GM21723 (cell line): ENCODE measurements around the gene KCNK3.
"Not testable (repeated sequence)": the region's sequence is repeated elsewhere in the genome, so short reads cannot be mapped to it uniquely, and the experiment has no call there.

Experiments used
- ATAC-seq: cut with Tn5 transposase; IDR thresholded peaks from one replicate; pipeline ENCODE4 v1.9.1; 2021; ENCODE audit warnings: mild to moderate bottlenecking, moderate library complexity; ENCODE audit not compliant: unreplicated experiment

KCNK3 gene

DNA sequence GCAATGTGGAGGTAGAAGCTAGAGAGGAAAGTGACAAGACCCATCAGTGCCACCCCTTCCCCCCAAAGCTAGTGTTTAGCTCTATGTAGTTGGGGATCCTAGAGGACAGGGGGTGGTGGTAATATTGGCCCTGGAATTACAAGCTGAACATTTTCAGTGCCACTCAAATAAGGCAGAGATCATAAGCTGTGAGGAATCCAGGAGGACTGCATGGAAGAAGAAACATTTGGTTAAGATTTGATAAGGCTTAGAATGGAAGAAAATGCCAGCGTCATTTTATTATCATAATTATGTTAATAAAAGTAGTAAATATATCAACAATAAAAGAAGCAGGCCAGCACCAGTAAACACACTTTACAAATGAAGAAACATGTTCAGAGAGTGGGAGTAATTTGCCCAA, 33.7 kb downstream of the KCNK3 start:
- no peak for ATAC-seq

DNA sequence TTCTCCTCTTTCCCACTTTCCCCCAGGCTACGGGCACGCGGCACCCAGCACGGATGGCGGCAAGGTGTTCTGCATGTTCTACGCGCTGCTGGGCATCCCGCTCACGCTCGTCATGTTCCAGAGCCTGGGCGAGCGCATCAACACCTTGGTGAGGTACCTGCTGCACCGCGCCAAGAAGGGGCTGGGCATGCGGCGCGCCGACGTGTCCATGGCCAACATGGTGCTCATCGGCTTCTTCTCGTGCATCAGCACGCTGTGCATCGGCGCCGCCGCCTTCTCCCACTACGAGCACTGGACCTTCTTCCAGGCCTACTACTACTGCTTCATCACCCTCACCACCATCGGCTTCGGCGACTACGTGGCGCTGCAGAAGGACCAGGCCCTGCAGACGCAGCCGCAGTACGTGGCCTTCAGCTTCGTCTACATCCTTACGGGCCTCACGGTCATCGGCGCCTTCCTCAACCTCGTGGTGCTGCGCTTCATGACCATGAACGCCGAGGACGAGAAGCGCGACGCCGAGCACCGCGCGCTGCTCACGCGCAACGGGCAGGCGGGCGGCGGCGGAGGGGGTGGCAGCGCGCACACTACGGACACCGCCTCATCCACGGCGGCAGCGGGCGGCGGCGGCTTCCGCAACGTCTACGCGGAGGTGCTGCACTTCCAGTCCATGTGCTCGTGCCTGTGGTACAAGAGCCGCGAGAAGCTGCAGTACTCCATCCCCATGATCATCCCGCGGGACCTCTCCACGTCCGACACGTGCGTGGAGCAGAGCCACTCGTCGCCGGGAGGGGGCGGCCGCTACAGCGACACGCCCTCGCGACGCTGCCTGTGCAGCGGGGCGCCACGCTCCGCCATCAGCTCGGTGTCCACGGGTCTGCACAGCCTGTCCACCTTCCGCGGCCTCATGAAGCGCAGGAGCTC, 35.4 kb downstream of the KCNK3 start:
- no peak for ATAC-seq

DNA sequence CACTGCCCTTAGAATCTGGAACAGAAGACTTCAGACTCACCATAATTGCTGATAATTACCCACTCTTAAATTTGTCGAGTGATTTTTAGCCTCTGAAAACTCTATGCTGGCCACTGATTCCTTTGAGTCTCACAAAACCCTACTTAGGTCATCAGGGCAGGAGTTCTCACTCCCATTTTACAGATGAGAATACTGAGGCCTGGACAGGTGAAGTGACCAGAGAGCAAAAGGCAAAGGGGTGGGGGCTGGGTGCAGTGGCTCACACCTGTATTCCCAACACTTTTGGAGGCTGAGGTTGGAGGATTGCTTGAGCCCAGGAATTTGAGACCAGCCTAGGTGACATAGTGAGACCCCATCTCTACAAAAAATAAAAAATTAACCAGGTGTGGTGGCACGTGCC, 36.8 kb downstream of the KCNK3 start:
- no peak for ATAC-seq

DNA sequence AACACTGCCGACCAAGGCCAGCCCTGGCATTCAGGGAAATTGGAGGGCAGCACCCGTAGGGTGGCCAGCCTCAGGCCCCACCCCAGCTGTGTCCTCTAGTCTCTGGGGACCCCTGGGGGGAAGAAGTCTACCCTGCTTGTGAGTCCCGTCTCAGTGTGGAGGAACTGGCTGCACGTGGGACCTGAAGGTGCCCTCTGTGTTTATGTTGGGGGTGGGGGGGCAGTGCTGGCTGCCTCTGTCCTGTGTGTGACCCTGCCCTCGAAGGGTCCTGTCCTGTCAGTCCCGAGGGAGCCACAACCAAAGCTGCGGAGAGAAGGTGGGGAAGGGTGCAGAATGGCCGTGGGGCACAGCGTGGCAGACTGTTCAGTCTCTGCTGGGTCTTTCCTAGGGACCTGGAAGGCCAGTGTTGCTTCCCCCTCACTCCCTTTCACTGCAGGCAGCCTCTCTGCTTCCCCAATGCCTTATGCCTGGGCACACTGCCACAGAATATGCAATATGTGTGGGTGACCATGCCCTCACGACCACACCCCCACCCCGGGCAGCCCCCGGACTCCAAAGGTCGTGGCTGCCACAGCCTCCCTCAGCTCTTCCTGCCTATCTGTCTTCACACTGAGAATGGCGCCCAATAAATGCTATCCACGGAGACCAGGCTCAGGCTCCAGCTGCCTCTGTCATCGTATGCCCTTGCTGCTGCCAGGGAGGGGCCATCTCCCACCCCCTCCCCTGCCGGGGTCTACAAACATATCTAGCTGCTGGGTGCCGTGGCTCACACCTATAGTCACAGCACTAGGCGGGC, 38.2 kb downstream of the KCNK3 start:
- no peak for ATAC-seq

DNA sequence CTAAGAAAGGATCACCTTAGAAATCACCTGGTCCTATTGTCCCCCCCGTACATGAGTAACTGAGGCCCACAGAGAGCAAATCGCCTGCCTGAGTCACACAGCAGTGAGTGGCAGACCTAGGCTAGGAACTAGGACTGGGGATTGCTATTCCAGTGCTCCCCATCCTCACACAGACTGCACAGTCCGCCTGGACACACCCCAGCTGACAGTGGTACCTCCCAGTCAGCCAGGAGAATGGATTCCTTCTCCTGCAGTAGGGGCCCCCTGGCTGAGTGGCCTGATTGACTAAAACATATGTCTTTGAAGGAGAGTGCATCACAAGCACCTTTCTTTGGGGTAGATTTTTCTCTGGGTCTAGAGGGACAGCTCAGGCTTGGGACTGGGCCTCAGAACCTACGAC, 39.2 kb downstream of the KCNK3 start:
- no peak for ATAC-seq

DNA sequence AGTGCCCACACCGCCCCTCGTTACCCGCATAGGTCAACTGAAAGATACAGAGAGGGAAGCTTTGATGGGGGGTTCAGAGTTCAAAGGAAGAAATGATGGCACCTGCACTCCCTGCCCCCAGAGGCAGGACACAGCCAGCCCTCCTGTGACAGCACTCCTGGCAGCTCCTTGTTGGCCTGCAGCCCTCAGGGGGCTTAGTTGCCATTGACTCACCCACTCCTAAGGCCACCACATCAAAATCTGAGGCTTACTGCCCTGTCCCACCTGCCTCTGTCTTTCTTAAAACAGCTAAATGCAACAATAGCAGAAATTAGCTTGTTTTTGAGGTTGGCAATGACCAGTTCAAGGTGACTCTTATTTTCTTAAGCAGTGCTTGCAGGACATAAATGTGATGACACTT, 39.9 kb downstream of the KCNK3 start:
- no peak for ATAC-seq

DNA sequence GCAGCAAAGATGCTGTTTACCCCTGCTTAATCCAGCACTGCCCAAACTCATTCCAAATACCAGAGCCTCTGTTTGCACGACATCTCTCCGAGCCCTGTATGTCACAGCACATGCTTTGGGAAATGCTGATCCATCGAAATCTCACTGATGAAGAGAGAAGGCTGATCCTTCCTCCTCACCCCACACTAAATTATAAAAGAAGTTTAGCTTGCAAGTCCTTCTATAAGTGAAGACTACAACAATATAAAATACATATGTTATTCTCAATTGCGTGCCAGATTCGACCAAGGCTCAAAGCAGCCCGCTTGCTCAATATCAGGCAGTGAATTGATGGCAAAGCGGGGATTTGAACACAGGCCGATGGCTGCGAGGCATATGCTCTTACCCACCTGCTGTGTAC, 40.9 kb downstream of the KCNK3 start:
- ATAC-seq = no peak

DNA sequence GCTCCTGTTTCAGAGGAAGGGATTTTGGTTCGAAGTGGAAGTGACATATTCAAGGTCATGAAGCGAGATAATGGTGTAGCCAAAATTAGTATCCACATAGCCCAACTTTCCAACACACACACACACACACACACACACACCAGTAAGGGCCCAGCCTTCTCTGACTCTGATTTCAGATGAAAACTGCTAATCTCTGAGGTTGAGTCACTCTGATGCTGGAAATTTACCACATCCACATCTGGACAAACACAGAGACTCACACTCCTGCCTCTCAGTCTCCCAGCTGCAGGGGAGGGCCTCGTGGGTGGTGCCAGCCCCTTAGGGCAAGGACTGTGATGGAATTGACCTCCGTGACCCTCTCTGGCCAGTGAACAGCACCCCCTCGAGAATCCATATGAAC, 42.6 kb downstream of the KCNK3 start:
- ATAC-seq = no peak

DNA sequence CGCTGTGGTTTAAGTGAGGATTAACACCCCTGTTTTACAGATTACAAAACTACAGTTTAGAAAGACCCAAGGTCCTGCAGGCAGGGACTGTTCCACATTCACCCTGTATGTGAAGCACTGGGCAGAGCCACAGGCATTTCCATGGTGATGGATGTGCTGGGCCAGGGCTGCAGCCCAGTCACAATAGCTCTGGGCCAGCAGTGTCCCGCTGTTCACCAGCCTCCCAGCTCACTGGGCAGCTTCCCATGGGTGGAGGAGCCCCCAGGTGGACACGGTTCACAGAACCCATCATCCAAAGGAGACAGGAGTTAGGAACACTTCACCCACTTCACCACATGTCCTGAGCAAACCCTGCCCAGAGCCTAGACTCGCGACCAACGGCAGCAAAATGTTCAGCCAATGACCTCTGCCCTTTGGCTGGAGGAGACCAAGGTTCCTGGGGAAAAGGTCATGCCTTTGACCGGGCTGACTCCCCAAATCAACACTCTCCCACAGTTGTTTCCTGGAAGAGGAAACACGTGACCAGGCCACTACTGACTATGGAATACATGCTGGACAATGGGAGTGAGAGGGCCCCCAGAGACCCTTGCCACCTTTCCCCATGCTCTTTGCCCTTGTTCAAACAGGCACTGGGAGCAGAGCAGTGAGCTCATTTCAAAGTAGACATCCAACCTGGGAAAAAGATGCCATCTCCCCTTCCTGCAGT, 43.5 kb downstream of the KCNK3 start:
- no peak for ATAC-seq

DNA sequence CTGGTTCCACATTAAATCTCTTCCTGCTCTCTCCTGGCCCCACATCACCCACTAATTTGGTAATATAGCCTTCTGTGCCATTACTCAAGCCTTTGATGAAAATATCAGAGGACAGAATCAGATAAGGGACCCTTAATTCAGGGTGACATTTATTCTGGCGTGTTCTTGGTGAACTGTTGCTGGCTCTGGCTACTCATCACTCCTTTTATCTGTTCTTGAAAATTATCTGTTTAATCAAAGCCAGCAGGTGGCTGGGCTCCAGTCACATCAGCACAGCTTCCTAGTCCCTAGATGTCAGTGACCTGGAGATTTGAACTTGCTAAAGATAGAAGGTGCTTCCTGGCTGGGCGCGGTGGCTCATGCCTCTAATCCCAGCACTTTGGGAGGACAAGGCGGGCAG, 44.7 kb downstream of the KCNK3 start:
- no peak for ATAC-seq

DNA sequence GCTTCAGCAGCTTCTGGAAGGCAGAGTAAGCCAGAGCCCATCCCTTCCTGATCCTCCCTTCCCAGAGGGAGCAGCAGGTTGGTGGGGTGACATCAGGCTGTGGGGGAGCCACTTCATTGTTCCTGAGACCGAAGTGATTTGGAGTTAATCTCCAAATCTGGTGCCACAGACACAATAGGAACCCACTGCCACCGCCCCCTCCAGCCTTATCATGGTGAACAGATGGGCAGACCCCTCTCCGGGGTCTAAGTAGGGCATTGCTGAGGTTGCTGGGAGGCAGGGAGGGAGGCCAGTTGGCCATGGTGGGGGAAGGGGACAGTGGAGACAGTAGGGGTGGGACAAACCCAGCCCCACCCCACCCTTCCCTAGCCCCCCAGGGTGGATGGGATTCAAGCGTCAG, 46.0 kb downstream of the KCNK3 start:
- ATAC-seq = no peak

DNA sequence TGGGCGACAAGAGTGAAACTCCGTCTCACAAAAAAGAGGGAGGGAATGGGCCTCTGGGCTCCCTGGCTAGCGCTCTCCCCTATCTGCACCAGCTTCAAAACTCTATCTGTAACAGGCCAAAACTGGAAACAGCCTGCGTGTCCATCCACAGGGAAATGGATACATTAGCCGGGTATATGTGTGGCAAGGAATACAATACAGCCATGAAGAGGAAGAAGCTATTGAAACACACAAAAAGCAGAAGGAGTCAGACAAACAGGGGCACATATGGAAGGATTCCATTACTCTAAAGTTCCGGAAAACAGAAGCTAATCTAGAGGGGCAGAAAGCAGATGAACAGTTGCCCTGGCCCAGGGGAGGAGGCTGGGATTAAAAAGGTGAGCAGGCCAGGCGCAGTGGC, 47.0 kb downstream of the KCNK3 start:
- ATAC-seq = no peak

DNA sequence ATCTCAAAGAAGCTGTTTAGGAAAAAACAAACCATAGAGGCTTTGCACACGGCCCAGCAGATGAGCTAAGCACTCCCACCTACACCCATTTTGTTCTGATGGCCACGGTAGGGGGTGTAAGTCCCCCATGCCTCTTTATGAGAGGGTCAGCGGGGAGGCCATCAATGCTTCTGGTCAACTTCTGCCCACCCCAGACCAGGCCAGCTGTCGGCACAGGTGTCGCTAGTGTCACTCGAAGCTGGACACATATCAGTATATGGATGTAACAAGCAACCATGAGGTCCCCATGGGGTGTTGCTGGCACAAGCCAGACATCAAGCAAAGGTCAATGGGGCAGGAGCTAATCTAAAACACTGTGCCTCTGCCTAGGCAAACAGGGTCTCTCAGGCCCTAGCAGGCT, 47.8 kb downstream of the KCNK3 start:
- no peak for ATAC-seq

DNA sequence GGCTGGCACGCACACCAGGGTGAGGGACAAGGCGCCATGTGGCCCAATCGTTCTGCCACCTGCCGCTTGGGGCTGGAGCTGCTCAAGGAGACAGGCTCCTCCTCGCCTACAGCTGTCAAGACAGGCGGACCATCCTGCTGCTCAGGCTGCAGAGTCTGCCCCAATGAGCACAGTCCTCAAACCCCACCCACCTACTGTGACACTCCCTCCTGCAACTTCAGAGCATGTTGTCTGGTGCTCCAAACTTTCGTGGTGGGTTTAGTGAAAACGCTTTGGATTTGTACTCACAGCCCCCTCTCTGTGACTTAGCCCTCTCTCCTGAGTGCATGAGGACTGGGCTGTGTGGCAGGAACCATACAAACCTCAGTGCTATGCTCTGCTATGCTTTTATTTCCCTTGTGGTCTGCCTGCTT, 48.4 kb downstream of the KCNK3 start:
- ATAC-seq = no peak

DNA sequence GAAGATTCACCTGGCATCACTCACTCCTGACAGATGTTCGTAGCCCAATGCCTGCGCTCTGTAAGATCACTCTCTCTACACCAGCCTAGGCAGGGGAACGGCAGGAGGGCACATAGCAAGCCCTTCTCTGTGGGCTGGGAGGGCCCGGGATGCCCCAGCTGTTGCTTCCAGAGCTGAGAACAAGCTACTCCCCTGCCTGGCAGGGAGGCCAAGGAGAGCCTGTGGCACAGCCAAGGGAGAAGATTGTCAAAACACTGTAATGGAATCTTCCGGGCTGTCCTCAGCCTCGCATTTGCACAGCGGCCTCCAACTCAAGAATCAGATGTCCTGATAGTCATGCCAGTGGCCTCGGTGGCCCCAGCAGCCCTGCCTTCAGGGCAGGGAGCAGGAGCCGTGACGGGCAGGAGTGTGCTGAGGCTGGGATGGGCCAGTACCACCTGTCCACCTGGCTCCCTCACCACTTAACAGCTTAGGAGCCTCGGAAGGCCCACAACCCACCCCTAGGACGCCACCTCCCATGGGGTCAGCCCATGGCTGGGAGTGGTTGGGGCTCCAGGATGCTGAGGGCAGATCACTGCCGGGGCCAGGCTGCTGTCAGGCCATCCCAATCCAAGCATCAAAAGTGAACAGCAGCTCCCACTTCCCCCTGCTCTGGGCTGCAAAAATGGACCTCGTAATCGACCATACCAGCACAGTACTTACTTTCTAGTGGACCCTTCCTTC, 49.7 kb downstream of the KCNK3 start:
- ATAC-seq = no peak

DNA sequence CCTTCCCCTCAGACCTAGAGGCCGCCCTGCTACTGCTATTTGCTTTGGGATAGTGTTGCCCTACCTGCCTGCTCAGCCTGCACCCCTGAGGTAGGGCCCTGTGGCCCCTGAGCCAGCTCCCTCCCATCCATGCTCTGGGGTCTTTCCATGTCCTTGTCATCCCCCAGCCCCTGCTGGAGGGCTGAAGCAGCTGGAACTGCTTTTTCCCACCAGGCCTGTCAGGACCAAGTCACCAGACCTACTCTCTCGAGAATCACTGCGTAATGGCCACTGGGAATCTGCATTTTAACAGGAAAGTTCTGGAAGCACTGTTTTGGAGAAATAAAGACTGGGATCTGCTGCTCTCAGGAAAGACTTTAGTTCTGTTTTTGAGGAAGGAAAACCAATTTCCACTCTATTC, 51.3 kb downstream of the KCNK3 start:
- no peak for ATAC-seq

DNA sequence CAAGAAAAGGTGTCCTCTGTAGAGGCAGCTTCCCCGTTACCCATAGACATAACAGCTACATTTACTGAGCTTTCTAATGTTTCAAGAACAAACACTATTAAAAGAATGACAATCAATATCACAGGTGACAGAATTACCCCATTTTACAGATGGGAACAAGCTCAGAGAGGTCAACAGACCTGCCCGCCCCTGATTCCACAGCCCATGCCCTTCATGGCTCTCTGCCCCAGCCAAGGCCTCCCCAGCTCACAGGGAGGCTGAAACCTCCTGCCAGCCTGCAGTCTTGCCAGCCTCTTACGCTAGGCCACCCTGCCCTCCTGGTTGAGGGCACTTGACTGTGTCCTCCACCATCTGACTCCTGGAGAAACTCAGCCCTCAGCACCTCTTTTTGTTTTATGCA, 52.4 kb downstream of the KCNK3 start:
- no peak for ATAC-seq

DNA sequence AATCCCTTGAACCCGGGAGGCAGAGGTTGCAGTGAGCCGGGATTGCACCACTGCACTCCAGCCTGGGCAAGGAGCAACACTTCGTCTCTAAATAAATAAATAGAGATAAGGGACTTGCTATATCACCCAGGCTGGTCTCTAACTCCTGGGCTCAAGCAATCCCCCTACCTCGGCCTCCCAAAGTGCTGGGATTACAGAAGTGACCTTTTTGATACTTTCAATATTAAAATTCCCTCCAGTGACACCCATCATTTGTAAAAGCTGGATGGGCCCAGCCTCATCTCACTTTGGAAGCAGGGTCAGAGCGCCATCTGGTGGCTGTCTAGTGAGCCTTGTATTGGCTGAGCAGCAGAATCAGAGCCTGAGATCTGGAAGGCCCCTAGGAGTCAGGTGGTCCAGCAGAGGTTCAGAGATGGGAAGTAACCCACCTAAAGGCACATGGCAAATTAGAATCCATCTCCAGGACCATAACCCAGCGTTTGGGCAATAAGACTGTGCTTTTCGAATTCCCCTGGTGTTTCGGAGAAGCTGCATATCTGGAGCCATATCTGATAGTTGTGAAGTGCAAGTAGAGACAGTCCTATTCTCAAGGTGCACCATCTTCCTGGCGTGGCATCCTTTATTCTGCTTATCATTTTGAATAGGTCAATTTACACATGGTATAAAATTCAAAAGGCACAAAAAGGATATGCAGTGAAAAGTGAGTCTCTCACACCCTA, 53.2 kb downstream of the KCNK3 start:
- ATAC-seq = peak; percentile 67

DNA sequence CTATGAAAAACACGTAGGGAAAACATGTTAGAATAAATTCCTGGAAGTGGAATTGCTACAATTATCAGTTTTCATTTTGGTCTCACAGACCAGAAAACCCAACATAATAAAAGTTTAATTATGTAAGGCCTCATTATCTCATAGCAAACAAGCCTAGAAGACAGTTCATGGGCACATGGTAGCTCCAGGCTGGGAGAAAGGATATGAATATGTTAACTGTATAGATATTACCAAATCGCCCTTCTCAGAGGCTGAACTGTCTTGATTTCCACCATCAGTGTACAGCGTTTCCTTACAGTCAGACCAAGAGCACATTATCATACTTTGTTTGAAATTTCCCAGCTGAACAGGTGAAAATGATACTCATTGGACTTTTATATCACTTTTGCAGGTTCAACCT, 54.4 kb downstream of the KCNK3 start:
- ATAC-seq = no peak

DNA sequence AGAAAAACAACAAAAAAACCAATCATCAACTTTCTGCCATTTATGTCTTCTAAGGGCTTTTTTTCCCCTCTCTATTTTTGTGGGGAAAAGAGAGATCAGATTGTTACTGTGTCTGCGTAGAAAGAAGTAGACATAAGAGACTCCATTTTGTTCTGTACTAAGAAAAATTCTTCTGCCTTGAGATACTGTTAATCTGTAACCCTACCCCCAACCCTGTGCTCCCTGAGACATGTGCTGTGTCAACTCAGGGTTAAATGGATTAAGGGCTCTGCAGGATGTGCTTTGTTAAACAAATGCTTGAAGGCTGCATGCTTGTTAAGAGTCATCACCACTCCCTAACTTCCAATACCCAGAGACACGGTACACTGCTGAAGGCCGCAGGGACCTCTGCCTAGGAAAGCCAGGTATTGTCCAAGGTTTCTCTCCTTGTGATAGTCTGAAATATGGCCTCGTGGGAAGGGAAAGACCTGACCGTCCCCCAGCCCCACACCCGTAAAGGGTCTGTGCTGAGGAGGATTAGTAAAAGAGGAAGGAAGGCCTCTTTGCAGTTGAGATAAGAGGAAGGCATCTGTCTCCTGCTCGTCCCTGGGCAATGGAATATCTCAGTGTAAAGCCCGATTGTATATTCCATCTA, 57.4 kb downstream of the KCNK3 start:
- ATAC-seq = not testable (repeated sequence)
